GM12878 (cell line): ENCODE measurements around the gene PPP1R1B. TPM values are rescaled to one million over a fixed set of nuclear protein-coding genes. Genes with fewer than 3 reads are reported as not detected.

Experiments
- ATAC-seq: fragments of 200-7000 bp; cut with Tn5 transposase; 3 replicates; pipeline ENCODE4 v1.9.1; 2020; ENCODE audit warnings: mild to moderate bottlenecking, moderate library complexity
- BruUV-seq: library from RNA; stranded (reverse); fragments of 400-500 nt; replicated peaks from 2 replicates; lab custom pipeline; 2021; lab: Mats Ljungman, UMichigan
- CTCF ChIA-PET: fragments of 300-600 bp; sonication (Branson Sonifier 250); formaldehyde crosslinking; extraction: SDS; loops from one replicate; lab custom pipeline; 2021; ENCODE audit warnings: inconsistent platforms; lab: Yijun Ruan, JAX
- POLR2A ChIA-PET: fragments of 350-600 bp; formaldehyde crosslinking; extraction: SDS; loops from one replicate; lab custom pipeline; 2021; ENCODE audit warnings: inconsistent platforms; lab: Charles Lee
- RAD21 ChIA-PET: fragments of 300-600 bp; sonication (Branson Sonifier 250); formaldehyde crosslinking; loops from one replicate; lab custom pipeline; 2023; ENCODE audit warnings: antibody characterized with exemption; ENCODE audit not compliant: unreplicated experiment; lab: Charles Lee
- SMC1A ChIA-PET: fragments of 300-600 bp; sonication (Branson Sonifier 250); formaldehyde crosslinking; loops from one replicate; lab custom pipeline; 2023; ENCODE audit not compliant: unreplicated experiment, uncharacterized antibody; lab: Charles Lee
- DNase-seq: peaks from one replicate; pipeline ENCODE4 v3.0.0-alpha.2; 2011; ENCODE audit warnings: low read depth, low spot score
- FAIRE-seq: peaks from 3 replicates; lab custom pipeline; 2011; peaks lifted over from hg19 to GRCh38; lab: Jason Lieb, UNC
- H2AFZ ChIP-seq: 2 replicates; pipeline ENCODE4 v1.6.0; 2011; ENCODE audit warnings: low read depth, low read length, control low read depth; ENCODE audit not compliant: control insufficient read depth
- H3K27ac ChIP-seq: 2 replicates; pipeline ENCODE4 v1.5.1; 2011; ENCODE audit warnings: control low read depth; ENCODE audit not compliant: control insufficient read depth, insufficient read depth
- H3K27me3 ChIP-seq, 2 experiments: replicated peaks in 1 of 2; 2 replicates each; pipeline versions ENCODE4 v1.6.0 to v1.6.1; 2011; ENCODE audit warnings: low read length in 1 of 2; ENCODE audit not compliant: control insufficient read depth in 2 of 2, insufficient read depth in 2 of 2
- H3K36me3 ChIP-seq, 2 experiments: 2 replicates each; pipeline ENCODE4 v1.5.1; 2011; ENCODE audit warnings: low read length in 1 of 2; ENCODE audit not compliant: control insufficient read depth in 2 of 2, insufficient read depth in 2 of 2
- H3K4me1 ChIP-seq: 2 replicates; pipeline ENCODE4 v1.6.1; 2011; ENCODE audit warnings: mild to moderate bottlenecking, low read length, moderate library complexity, mixed read lengths; ENCODE audit not compliant: control insufficient read depth, insufficient read depth
- H3K4me2 ChIP-seq: 2 replicates; pipeline ENCODE4 v1.6.0; 2011; ENCODE audit warnings: control low read depth; ENCODE audit not compliant: control insufficient read depth, insufficient read depth
- H3K4me3 ChIP-seq: fragments of 200-600 bp; sonication (generic); 2 replicates; pipeline ENCODE4 v1.5.1; 2016
- H3K79me2 ChIP-seq: 2 replicates; pipeline ENCODE4 v1.6.0; 2011; ENCODE audit warnings: low read length; ENCODE audit not compliant: control insufficient read depth, insufficient read depth
- H3K9ac ChIP-seq: 2 replicates; pipeline ENCODE4 v1.8.0; 2011; ENCODE audit warnings: low read length, control low read depth, mixed read lengths; ENCODE audit not compliant: control insufficient read depth, insufficient read depth
- H3K9me3 ChIP-seq: replicated peaks from 3 replicates; pipeline ENCODE4 v1.5.1; 2011; ENCODE audit warnings: mild to moderate bottlenecking, low read length; ENCODE audit not compliant: control insufficient read depth, insufficient read depth
- H4K20me1 ChIP-seq: 2 replicates; pipeline ENCODE4 v1.6.0; 2011; ENCODE audit not compliant: control insufficient read depth, insufficient read depth
- EED ChIP-seq: sonication (generic); IDR thresholded peaks from 2 replicates; pipeline ENCODE4 v1.6.1; 2016; ENCODE audit warnings: antibody characterized with exemption, low read depth
- ESRRA ChIP-seq: IDR thresholded peaks from 2 replicates; pipeline ENCODE4 v1.6.1; 2012; ENCODE audit warnings: mild to moderate bottlenecking, low read length, improper control_type of control experiment
- ETV6 ChIP-seq, 2 experiments: fragments of 450-650 bp in 1 of 2; IDR thresholded peaks in 1 of 2; conservative IDR thresholded peaks in 1 of 2; 2 replicates each; pipeline ENCODE4 v1.6.1; 2014; ENCODE audit warnings: antibody characterized with exemption in 1 of 2, borderline replicate concordance in 1 of 2, low read depth in 1 of 2, mild to moderate bottlenecking in 1 of 2, moderate library complexity in 1 of 2
- HDAC6 ChIP-seq: fragments of 200-600 bp; sonication (generic); IDR thresholded peaks from one replicate; pipeline ENCODE4 v1.8.0; 2017; ENCODE audit warnings: antibody characterized with exemption; ENCODE audit not compliant: unreplicated experiment
- IRF4 ChIP-seq: IDR thresholded peaks from 2 replicates; pipeline ENCODE4 v1.6.1; 2011; ENCODE audit warnings: low read depth, low read length
- MXI1 ChIP-seq: fragments of 150-350 bp; IDR thresholded peaks from 2 replicates; pipeline ENCODE4 v1.6.1; 2011; ENCODE audit warnings: low read depth, mild to moderate bottlenecking, inconsistent platforms, low read length, improper control_type of control experiment
- MYC ChIP-seq: IDR thresholded peaks from 2 replicates; pipeline ENCODE4 v1.6.1; 2011; ENCODE audit warnings: mild to moderate bottlenecking, low read length, moderate library complexity, inconsistent platforms; ENCODE audit not compliant: insufficient read depth, insufficient replicate concordance, insufficient read length, severe bottlenecking
- PAX5 ChIP-seq: IDR thresholded peaks from 2 replicates; pipeline ENCODE4 v1.6.1; 2011; ENCODE audit warnings: low read depth, low read length, borderline replicate concordance
- PAX8 ChIP-seq: fragments of 450-650 bp; IDR thresholded peaks from 2 replicates; pipeline ENCODE4 v1.6.1; 2017; ENCODE audit warnings: mild to moderate bottlenecking, moderate library complexity
- STAT1 ChIP-seq: fragments of 450-650 bp; conservative IDR thresholded peaks from 2 replicates; pipeline ENCODE4 v1.6.1; 2014; ENCODE audit warnings: antibody characterized with exemption, mild to moderate bottlenecking
- YBX1 ChIP-seq: fragments of 450-650 bp; IDR thresholded peaks from 2 replicates; pipeline ENCODE4 v1.6.1; 2016; ENCODE audit warnings: antibody characterized with exemption
- YY1 ChIP-seq: IDR thresholded peaks from 2 replicates; pipeline ENCODE4 v1.6.1; 2011; ENCODE audit warnings: low read depth, mild to moderate bottlenecking, low read length
- ZNF24 ChIP-seq: fragments of 450-650 bp; IDR thresholded peaks from 2 replicates; pipeline ENCODE4 v1.6.1; 2017; ENCODE audit warnings: antibody characterized with exemption, mild to moderate bottlenecking
- ZNF274 ChIP-seq: IDR thresholded peaks from one replicate; pipeline ENCODE4 v1.8.0; 2011; ENCODE audit not compliant: insufficient read length, insufficient read depth
- WGBS: methylation state at CpG from one replicate; pipeline ENCODE4 v1.1.6; 2016; ENCODE audit warnings: low lambda C conversion rate; ENCODE audit not compliant: insufficient replicate concordance, insufficient coverage; ENCODE audit errors: missing lambda C conversion rate; 5-methylcytosine and 5-hydroxymethylcytosine counted together
- in situ Hi-C: fragments of 300-500 bp; cut with MboI; formaldehyde crosslinking; loops from 9 replicates; pipeline ENCODE4 v1.14.3; 2018; ENCODE audit warnings: mixed read lengths
- intact Hi-C: fragments of 100-400 bp; cut with micrococcal nuclease; formaldehyde crosslinking; loops from one replicate; pipeline ENCODE4 v1.14.2; 2022; ENCODE audit not compliant: unreplicated experiment
- polyA plus RNA-seq, 11 experiments: library from polyadenylated mRNA; depleted of rRNA in 4 of 11; unstranded in 6 of 11; stranded (reverse) in 5 of 11; fragments of >200 nt; fragmentation: Nextera tagmentation in 4 of 11; fragmentation: Illumina TruSeq in 1 of 11; extraction: Ambion mirVana in 4 of 11; extraction: Trizol in 1 of 11; gene quantifications; 1 replicate in 1 of 11; 2 replicates in 10 of 11; pipeline versions ENCODE4 v1.2.1 to v1.2.3, GENCODE V29; 2011 to 2016; ENCODE audit warnings: inconsistent platforms in 2 of 11, missing spikeins in 2 of 11, low read depth in 1 of 11
- total RNA-seq, 4 experiments: library from RNA; depleted of rRNA in 3 of 4; stranded (reverse); fragments of >200 nt in 3 of 4; fragmentation: Illumina TruSeq in 1 of 4; extraction: Trizol in 1 of 4; gene quantifications; 2 replicates each; pipeline versions ENCODE4 v1.2.1 to v1.2.3, GENCODE V29; 2013 to 2021
- TF ChIP-seq, protein P1 (sequence below): fragments of 450-650 bp; IDR thresholded peaks from 2 replicates; pipeline ENCODE4 v1.6.1; 2017; ENCODE audit warnings: low read depth, mild to moderate bottlenecking, moderate library complexity
- TF ChIP-seq, protein P2 (sequence below): fragments of 450-650 bp; conservative IDR thresholded peaks from 2 replicates; pipeline ENCODE4 v1.6.1; 2017; ENCODE audit warnings: mild to moderate bottlenecking, moderate library complexity
- TF ChIP-seq, protein P3 (sequence below): fragments of 450-650 bp; IDR thresholded peaks from 2 replicates; pipeline ENCODE4 v1.6.1; 2017; ENCODE audit warnings: mild to moderate bottlenecking, low read depth, inconsistent platforms; ENCODE audit not compliant: poor library complexity, severe bottlenecking

PPP1R1B gene
- total and polyA plus RNA-seq, 10 of the 15 experiments (the other 5 are each of a cell fraction or from before 2014, with no cell fraction given), result 0.08 TPM; not detected in 9

DNA sequence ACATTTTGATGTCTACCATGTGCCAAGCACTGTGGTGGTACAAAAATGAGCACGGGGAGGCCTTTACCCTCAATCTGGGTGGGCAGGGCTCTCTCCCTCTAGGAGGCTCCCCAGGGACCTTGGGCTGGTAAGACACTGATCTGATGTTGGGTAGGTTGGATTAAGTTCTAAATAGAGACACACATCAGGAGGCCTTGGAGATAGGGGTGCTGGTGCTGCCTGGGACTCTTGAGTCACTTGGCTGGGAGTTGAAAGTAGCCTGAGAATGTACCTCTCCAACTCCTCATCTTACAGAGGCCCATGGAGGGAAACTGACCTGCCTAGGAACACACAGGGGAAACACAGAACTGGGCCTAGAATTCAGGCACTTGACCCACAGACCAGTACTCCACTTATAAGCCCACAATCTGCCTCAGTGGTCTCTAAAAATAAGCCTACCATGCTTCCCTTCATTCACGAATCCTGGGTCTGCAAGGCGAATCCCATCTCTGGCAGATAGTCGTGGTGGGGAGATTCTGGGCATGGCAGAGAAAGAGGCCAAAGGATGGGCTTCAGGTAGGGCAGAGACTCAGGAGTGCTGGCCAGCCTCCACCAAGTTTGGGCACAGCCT is 17.2 kb upstream of the PPP1R1B start:
- intact Hi-C loops, result no loop called here
- H3K27ac ChIP-seq, result no peak overlapping the region
- no peak for TF ChIP-seq ZNF24
- no peak for TF ChIP-seq ETV6 (conservative IDR thresholded peaks at IDR 0.05 in 1 of 2, IDR thresholded peaks at IDR 0.05 in 1 of 2; ENCODE audit: borderline replicate concordance in 1 of 2, low read depth in 1 of 2)
- TF ChIP-seq, protein P1, sequence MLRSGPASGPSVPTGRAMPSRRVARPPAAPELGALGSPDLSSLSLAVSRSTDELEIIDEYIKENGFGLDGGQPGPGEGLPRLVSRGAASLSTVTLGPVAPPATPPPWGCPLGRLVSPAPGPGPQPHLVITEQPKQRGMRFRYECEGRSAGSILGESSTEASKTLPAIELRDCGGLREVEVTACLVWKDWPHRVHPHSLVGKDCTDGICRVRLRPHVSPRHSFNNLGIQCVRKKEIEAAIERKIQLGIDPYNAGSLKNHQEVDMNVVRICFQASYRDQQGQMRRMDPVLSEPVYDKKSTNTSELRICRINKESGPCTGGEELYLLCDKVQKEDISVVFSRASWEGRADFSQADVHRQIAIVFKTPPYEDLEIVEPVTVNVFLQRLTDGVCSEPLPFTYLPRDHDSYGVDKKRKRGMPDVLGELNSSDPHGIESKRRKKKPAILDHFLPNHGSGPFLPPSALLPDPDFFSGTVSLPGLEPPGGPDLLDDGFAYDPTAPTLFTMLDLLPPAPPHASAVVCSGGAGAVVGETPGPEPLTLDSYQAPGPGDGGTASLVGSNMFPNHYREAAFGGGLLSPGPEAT, result no peak
- no peak for TF ChIP-seq EED
- no peak for TF ChIP-seq STAT1
- TF ChIP-seq MXI1, result no peak
- no peak for TF ChIP-seq ZNF274
- TF ChIP-seq MYC, result no peak
- no peak for TF ChIP-seq YBX1
- no peak for TF ChIP-seq ESRRA
- no peak for TF ChIP-seq PAX5
- no peak for TF ChIP-seq IRF4
- TF ChIP-seq, protein P2, sequence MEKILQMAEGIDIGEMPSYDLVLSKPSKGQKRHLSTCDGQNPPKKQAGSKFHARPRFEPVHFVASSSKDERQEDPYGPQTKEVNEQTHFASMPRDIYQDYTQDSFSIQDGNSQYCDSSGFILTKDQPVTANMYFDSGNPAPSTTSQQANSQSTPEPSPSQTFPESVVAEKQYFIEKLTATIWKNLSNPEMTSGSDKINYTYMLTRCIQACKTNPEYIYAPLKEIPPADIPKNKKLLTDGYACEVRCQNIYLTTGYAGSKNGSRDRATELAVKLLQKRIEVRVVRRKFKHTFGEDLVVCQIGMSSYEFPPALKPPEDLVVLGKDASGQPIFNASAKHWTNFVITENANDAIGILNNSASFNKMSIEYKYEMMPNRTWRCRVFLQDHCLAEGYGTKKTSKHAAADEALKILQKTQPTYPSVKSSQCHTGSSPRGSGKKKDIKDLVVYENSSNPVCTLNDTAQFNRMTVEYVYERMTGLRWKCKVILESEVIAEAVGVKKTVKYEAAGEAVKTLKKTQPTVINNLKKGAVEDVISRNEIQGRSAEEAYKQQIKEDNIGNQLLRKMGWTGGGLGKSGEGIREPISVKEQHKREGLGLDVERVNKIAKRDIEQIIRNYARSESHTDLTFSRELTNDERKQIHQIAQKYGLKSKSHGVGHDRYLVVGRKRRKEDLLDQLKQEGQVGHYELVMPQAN, result no peak
- TF ChIP-seq, protein P3, sequence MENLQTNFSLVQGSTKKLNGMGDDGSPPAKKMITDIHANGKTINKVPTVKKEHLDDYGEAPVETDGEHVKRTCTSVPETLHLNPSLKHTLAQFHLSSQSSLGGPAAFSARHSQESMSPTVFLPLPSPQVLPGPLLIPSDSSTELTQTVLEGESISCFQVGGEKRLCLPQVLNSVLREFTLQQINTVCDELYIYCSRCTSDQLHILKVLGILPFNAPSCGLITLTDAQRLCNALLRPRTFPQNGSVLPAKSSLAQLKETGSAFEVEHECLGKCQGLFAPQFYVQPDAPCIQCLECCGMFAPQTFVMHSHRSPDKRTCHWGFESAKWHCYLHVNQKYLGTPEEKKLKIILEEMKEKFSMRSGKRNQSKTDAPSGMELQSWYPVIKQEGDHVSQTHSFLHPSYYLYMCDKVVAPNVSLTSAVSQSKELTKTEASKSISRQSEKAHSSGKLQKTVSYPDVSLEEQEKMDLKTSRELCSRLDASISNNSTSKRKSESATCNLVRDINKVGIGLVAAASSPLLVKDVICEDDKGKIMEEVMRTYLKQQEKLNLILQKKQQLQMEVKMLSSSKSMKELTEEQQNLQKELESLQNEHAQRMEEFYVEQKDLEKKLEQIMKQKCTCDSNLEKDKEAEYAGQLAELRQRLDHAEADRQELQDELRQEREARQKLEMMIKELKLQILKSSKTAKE, result no peak
- TF ChIP-seq PAX8, result no peak
- TF ChIP-seq HDAC6, result no peak
- no peak for TF ChIP-seq YY1
- TF ChIP-seq, all 136 proteins: peak for 0
- no peak overlapping the region for H2AFZ ChIP-seq
- ChIA-PET RAD21 (no interaction called here), SMC1A (no interaction called here), CTCF (no interaction called here), POLR2A (no interaction called here)
- WGBS, result 15% methylated on average over 4 of the region's 4 CpGs
- DNase-seq (no peak), FAIRE-seq (no peak), ATAC-seq (no peak)
- no TSS peak for BruUV-seq
- H3K27me3 ChIP-seq, result peaks cover 11 to 18% of the 10 kb centered on the region in 2 experiments; a peak in 3 of 4 replicates
- in situ Hi-C loops, result no loop called here
- H3K9me3 ChIP-seq, result no peaks in the 10 kb centered on the region
- H3K36me3 ChIP-seq, result no peaks in the 10 kb centered on the region
- no peaks in the 10 kb centered on the region for H4K20me1 ChIP-seq
- H3K9ac ChIP-seq, result no peak overlapping the region
- no peaks in the 10 kb centered on the region for H3K79me2 ChIP-seq
- no peak overlapping the region for H3K4me2 ChIP-seq
- no peak overlapping the region for H3K4me3 ChIP-seq
- no peaks in the 10 kb centered on the region for H3K4me1 ChIP-seq
